Ureter (tissue), 1 donor: ENCODE measurements around the gene MMP23B. TPM values are rescaled to one million over a fixed set of nuclear protein-coding genes. Genes with fewer than 3 reads are reported as not detected.
"Not testable (repeated sequence)": the region's sequence is repeated elsewhere in the genome, so short reads cannot be mapped to it uniquely, and the experiment has no call there.

ENCODE experiments used
- DNase-seq: peaks from one replicate; pipeline ENCODE4 v3.0.0-alpha.2; 2020; ENCODE audit warnings: low spot score
- total RNA-seq: library from RNA; stranded (reverse); gene quantifications from one replicate; pipeline ENCODE4 v1.2.4, GENCODE V29; 2023
- donor health status: DM: yes; HTN: yes; CAD: no.

The MMP23B gene
- 16.6 TPM for total RNA-seq

DNA sequence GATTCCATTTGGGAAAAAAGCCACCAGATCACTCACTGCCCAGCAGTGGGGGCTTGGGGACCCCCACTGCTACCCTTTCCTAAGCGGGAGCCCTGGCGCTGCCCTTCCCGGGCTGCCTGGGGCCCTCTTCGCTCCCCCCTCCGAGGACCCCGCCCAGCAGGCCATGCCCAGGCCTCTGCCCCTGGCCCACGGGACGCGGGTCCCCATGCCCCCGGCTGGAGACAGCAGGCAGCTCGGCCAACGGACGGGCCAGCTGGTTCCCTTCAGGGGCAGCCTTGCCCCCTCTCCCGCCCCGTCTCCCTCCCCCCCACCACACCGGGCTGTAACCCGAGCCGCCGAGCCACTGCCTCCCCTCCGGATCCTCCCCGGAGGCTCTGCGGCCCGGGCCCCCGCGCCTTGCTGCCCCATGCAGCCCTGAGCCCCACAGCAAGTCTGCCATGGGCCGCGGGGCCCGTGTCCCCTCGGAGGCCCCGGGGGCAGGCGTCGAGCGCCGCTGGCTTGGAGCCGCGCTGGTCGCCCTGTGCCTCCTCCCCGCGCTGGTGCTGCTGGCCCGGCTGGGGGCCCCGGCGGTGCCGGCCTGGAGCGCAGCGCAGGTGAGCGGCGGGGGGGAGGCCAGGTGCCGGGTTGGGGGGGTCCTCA lies at the start of gene MMP23B:
Gene MMP23B, plus strand, starts transcription at position 392 of the 639 bp plus-strand sequence. Its CDS starts 46 bp downstream, at position 438.
- DNase-seq: peak; percentile 46

GRCh38 chr1:1582585-1583346 lies 49.2 kb upstream of the MMP23B start:
- DNase-seq: no peak

- DNase-seq: no peak
Observed at GRCh38 chr1:1583347-1584010, 48.5 kb upstream of the MMP23B start.

GRCh38 chr1:1591452-1591851 lies 40.5 kb upstream of the MMP23B start:
- no peak for DNase-seq

- DNase-seq: no peak
Observed at GRCh38 chr1:1593834-1594601, 38.0 kb upstream of the MMP23B start.

- no peak for DNase-seq
Observed at GRCh38 chr1:1594602-1595260, 37.2 kb upstream of the MMP23B start.

DNA sequence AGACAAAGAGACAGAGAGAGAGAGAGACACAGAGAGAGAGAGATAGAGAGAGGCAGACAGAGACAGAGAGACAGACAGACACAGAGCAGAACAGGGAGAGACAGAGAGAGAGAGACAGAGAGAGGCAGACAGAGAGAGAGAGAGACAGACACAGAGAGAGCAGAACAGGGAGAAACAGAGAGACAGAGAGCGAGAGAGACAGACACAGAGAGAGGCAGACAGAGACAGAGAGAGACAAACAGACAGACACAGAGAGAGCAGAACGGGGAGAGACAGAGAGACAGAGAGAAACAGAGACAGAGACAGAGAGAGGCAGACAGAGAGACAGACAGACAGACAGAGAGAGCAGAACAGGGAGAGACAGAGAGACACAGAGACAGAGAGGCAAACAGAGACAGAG lies 36.6 kb upstream of the MMP23B start:
- not testable (repeated sequence) for DNase-seq

DNA sequence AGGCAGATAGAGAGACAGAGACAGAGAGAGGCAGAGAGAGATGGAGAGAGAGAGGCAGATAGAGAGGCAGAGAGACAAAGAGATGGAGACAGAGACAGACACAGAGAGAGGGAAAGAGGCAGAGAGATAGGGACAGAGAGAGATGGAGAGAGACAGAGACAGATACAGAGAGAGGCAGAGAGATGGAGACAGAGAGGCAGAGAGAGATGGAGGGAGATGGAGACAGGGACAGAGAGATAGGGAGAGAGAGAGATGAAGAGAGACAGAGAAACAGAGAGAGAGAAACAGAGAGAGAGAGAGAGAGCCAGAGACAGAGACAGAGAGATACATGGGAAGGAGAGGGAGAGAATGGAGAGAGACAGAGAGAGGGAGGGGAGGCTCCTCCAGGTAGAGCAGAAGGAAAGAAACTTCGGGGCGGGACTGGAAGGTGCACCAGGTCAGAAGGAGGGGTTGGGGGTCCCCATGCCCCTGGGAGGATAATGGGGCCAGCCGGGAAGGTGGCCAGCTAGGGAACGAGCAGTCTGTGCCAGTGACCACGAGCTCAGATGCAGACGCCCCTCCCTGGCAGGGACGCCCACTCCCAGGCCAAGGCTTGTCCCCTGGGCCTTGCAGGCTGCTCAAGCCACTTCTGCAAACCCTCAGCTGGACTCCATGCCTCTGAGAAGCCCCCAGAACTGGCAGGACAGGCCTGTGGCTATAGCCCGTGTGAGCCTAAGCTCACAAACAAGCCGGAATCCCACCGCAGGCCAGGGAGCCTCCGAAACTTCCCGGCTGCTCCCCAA lies 35.3 kb upstream of the MMP23B start:
- no peak for DNase-seq

GRCh38 chr1:1597275-1597930 lies 34.6 kb upstream of the MMP23B start:
- DNase-seq: no peak

DNA sequence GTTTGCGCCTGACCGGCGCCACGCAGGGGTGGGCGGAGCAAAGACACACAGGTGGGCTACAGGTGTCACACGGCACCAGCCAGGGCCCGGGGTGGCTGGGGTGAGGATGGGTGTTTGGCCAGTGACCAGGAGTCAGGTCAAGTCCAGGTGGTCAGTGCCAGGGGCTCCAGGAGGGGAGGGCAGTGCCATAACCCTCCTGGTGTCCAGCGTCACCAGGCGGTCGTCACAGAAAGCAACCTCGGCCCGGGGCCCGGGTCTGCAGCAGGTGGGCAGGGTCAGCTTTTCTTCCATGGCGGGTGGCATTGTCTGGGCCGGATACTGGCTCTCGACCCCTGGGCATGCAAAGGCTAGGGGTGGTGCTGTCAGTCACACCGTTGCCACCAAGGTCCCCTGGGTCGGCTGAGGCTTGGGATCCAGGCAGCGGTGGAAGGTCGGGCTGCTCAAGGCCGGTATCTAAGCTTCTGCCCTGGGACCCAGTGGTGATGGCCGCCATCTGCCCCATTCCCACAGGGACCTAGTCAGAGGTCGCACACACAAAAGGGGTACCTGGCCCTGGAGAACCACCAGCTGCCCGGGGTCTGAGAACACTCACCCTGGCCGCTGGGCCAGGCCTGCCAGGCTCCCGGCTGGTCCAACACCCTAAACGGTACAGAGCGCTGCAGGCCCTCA lies 33.8 kb upstream of the MMP23B start:
- no peak for DNase-seq

- no peak for DNase-seq
Observed at GRCh38 chr1:1598720-1599029, 33.3 kb upstream of the MMP23B start.

DNA sequence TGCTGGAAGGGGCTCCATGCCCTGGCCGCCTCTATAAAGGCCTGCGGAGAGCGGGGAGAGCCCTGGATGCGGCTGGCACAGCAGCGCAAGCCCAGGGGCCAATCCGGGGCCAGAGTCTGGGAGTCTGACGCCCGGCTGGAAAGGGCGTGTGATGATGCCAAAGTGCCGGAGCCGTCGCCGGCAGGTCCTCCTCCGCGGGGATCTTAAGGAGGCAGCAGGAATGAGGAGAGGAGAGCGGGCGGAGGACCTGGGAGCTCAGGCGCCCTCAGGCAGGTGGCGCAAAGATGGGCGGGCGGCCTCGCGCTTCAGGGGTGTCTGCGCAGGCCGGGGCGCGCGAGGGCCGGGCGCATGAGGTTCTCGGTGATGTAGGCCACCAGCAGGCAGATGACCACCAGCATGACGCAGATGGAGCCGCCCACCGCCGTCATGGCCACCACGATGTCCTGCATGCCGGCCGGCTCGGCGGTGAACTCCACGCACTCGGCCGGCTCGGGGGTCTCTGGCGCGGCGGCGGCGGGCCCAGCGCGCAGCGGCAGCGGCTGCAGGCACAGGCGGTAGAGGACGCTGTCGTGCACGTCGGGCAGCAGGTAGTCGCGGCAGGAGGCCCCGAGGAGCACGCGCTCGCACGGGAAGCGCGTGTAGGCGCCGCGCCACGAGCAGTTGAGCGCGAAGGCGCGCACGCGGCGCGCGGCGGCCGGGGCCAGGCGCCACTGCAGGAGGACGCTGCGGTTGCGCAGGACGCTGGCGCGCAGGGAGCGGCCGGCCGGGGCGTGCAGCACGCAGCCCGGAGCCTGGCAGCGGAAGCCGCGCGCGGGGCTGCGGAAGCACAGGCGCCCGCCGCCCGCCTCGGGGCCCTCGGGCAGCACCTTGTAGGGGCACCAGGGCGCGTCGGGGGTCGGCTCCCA lies 32.7 kb upstream of the MMP23B start:
- no peak for DNase-seq

DNA sequence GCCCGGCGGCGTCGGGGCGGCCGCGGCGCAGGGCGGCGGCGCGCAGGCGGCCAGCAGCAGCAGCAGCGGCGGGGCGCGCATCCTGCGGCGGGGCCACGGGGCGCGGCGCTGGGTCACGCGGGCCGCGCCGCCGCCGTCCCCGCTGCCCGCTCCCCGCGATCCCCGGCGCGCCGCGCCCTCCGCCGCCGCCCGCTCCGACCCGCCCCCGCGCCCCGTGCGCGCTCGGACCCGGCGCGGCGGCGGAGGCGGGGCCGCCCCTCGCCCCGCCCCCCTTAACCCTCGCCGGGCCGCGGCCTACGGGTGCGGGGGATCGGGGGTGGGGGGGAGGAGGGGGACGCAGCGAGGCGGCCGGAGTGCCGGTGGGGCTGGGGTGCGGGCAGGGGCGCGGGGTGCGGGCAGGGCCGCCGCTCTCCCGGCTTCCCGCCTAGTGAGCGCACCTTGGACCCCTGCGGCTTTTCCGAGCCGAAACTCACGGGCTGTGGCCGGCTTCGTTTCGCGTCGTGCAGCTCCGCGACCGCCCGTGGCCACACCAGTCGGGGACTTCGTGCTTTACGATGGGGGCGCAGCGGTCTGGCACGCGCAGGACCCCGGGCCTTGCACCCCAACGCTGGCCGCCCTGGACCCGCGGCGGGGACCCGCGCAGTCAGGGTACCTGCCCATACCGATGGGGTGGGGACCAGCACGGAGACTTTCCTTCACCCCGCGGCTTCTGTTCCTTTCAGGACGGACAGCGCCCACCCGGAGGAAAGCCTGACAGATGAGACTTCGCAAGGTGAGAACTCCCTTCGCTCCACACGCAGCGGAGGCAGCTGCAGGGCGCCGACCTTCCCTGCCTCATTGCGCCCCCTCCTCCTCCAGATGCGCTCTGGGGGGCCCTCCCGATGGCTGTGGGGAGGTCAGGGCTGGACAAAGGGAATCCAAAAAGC lies 31.8 kb upstream of the MMP23B start, which contains the start of gene FNDC10:
Gene FNDC10, minus strand, starts transcription at position 201 of the 926 bp plus-strand sequence. Its CDS starts 120 bp downstream, at position 81.
- DNase-seq: no peak

GRCh38 chr1:1600861-1601563 lies 31.0 kb upstream of the MMP23B start:
- DNase-seq: no peak

- DNase-seq: no peak
Observed at GRCh38 chr1:1601564-1602303, 30.2 kb upstream of the MMP23B start.

DNA sequence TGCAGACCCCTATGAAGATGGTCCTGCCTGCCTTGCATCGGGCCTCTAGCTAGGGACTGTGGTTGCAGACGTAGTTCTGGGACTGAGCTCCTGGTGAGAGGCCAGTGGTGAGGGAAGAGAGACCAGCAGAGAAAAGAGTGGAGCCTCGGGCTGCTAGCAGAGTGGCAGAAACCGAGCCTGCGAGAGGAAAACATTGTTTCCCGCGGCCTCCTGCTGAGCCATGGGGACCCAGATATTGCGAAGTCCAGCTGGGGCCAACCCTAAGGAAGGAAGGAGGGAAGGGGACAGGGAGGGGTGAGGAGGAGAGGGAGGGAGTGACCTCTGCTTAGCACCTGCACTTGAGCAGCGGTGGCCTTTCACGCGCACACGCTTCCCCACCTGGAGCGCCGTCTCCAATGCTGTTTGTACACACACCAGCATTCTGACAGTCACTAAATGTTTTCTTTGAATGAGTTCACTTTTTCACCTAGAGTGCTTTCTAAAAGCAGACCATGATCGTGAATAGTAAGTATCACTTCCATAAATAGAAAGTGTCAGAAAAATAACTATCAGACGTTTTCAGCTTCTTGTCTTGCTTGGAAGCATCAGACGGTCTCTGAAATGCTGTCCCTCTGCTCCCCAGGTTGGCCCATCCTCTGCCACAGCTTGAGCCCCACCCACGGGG lies 29.5 kb upstream of the MMP23B start:
- DNase-seq: no peak
